HG02840 (cell line): ENCODE measurements around the gene CACHD1.
"Not testable (repeated sequence)": the region's sequence is repeated elsewhere in the genome, so short reads cannot be mapped to it uniquely, and the experiment has no call there.

ENCODE experiments used
- ATAC-seq: cut with Tn5 transposase; IDR thresholded peaks from one replicate; pipeline ENCODE4 v1.9.1; 2021; ENCODE audit warnings: mild to moderate bottlenecking, moderate library complexity, moderate number of reproducible peaks; ENCODE audit not compliant: unreplicated experiment, low FRiP score

The CACHD1 gene

GRCh38 chr1:64685765-64686341 lies 215.9 kb downstream of the CACHD1 start:
- ATAC-seq, result no peak

GRCh38 chr1:64686828-64687724 lies 217.1 kb downstream of the CACHD1 start:
- peak; percentile 63 for ATAC-seq

GRCh38 chr1:64687725-64688327 lies 217.9 kb downstream of the CACHD1 start:
- ATAC-seq, result no peak

DNA sequence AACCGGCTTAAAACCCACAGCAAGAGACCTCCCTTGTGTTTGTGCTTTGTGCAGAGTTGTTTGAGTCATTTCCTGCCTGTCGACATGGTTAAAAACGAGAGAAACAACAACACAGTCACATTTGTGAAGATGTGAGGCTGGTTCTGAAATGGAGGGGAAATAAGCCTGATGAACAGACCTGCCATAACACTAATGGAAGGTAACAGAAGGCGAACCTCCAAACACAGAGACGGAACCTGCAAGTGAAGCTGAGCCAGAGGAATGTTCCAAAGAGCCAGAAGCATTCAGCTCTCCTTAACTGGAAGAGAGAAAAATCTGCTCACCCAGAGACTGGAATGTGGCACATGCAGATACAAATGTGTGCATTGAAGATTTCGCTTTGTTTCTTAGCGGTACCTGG lies 221.7 kb downstream of the CACHD1 start:
- ATAC-seq, result no peak

DNA sequence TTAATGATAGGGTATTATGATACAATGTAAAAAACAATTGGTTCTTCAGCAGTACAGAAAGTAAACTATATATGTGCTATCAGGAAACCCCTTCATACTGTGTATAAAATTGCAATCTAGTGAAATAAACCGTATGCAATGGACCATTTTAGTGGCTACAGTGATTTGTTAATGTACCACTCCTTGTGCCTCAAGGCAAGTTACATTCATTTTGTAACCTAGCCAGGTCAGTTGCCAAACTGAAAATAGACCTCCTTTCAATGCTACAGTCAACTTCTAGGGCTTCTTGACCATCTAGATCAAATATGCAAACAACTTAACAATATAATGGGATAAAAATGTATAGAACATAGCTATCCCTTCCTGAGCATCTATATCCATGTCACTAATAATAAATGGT lies 223.0 kb downstream of the CACHD1 start:
- ATAC-seq, result no peak

GRCh38 chr1:64693406-64693805 lies 223.5 kb downstream of the CACHD1 start:
- ATAC-seq, result no peak

DNA sequence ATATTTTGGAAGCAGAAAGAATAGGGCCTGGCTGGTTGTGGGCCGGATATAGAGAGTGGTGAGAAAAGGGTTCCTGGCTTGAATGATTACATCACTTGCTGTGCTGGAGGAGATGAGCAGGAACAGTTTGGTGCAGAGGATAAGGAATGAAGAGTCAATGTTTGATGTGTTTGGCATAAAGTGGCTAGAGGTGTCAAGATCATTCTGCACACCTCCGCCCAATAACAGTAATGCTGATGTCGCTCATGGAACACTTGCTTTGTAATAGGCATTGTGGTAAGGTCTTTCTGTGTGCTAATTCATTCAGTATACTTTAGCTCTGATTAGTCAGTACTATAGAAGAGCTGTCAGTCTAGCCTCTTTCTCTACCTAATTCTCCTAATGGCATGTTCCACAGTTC lies 226.9 kb downstream of the CACHD1 start:
- no peak for ATAC-seq

DNA sequence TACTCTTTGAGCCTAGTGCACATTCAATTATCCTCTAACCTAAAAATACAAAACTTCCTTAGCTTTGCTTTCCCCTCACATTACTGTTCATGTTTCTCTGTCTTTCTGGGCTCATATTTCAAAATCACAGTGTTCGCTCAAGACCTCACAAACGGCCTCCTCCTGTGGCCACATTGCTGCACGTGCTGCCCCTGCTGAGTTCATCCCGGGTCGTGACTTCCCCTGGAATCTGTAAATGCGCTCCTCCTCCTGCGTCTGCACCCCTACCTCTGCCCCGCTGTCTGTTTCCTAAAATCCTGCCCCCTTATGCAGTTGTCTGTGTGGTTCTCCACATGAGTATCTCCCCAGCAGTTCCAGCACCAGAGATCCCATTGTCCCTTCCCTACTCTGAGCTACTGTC lies 229.4 kb downstream of the CACHD1 start:
- ATAC-seq, result no peak

GRCh38 chr1:64701071-64701470 lies 231.1 kb downstream of the CACHD1 start:
- no peak for ATAC-seq

- no peak for ATAC-seq
Observed at GRCh38 chr1:64701886-64702285, 232.0 kb downstream of the CACHD1 start.

- not testable (repeated sequence) for ATAC-seq
Observed at GRCh38 chr1:64702670-64703069, 232.7 kb downstream of the CACHD1 start.

- ATAC-seq, result no peak
Observed at GRCh38 chr1:64703600-64703999, 233.7 kb downstream of the CACHD1 start.

GRCh38 chr1:64705591-64705990 lies 235.7 kb downstream of the CACHD1 start:
- no peak for ATAC-seq

GRCh38 chr1:64711266-64711665 lies 241.3 kb downstream of the CACHD1 start:
- ATAC-seq, result no peak

- no peak for ATAC-seq
Observed at GRCh38 chr1:64712049-64712448, 242.1 kb downstream of the CACHD1 start.

- ATAC-seq, result no peak
Observed at GRCh38 chr1:64715186-64715585, 245.3 kb downstream of the CACHD1 start.

DNA sequence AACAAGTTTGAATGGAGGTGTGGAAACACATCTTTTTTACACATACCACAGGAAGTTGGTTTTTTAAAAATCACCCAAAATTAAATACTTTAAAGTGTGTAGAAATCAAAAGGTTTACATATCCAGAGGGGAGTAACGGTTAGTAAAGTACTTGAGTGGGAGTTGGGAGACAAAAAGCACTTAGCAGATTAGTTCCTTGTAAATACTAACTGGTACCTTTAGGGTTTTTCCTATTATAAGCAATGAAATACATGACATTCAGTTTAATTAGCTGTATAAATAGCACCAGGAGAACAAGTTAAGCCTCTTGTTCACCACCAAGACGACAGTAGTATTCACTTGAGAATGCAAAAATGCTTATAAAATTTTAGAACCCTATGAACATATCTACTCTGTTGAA lies 251.2 kb downstream of the CACHD1 start:
- no peak for ATAC-seq

DNA sequence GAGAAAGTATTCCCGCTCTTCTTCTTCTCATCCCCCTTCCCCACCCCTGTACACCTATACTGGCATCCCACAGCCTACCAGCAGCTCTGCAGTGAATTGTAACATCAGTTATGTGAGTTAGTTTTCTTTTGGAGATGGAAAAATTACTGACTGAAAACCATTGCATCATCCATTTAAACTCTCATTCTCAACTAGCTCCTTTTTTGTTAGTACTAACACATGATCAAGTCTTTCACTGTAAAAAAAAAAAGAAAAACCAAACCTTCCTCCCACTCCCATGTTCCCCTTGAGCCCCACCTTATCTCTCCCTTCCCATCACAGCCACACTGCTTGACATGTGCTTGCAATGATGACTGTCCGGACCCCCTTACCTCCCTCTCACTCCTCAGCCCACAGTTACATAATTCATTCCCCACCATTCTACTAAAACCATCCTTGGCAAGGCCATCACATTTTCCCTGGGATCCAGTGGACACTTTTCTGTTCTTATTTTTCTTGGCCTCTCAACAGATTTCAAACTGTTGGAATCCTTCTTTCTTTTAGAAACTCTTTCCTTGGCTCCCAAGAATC lies 251.7 kb downstream of the CACHD1 start:
- ATAC-seq, result no peak

- no peak for ATAC-seq
Observed at GRCh38 chr1:64727861-64728260, 257.9 kb downstream of the CACHD1 start.

DNA sequence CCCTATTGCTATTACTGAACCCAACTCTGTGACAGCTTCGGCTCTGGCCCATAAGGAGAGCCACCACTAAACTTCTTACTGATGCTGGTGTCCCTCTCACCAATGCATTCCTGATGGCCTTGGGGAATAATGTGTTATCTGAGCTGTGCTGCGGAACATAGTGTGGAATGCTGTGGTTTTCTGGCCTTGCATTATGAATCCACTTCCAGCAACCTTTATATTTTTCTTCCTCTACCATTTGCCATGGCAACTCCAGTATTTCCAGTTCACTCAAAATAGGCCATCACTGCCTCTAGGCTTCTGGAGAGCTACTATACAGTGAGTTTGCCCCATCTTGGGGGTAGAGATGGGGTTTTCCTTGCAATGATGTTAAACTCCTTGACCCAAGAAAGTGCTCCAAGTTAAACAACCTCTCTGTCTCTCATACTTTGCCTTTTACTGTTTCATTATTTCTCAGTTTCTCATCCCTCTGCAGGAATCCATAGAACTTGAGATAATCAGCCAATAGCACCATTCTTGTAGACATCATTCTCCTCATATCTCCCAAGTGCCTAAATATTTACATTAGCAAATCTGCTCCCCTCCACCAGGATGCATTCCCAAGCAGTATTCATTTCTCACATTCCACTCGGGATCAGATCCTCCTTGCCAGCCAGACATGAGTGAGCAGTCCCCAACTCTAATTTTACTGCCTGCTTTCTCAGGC lies 263.8 kb downstream of the CACHD1 start:
- no peak for ATAC-seq

DNA sequence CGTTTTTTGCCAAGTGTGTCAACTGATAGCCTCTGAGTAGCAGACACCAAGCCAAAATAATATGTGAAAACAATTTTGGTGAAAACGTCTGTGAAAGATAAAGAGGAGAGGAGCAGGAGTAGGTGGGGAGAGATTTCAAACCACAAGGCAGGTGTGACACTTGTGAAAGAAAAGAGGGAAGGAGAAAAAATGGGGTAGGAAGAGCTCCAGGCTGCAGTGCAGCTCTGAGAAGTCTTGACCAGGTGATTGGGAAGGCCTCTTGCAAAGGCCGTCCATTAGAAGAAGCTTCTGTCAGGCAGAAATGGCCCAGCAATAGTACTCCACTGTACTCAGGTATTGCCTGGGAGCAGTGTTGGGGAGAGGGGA lies 264.3 kb downstream of the CACHD1 start:
- no peak for ATAC-seq
